ENCODE results near the gene KRTAP10-9. TPM values are rescaled to one million over a fixed set of nuclear protein-coding genes. Genes with fewer than 3 reads are reported as not detected.

The KRTAP10-9 gene
- total RNA-seq, 1 donor from 2014 or later = not detected

DNA sequence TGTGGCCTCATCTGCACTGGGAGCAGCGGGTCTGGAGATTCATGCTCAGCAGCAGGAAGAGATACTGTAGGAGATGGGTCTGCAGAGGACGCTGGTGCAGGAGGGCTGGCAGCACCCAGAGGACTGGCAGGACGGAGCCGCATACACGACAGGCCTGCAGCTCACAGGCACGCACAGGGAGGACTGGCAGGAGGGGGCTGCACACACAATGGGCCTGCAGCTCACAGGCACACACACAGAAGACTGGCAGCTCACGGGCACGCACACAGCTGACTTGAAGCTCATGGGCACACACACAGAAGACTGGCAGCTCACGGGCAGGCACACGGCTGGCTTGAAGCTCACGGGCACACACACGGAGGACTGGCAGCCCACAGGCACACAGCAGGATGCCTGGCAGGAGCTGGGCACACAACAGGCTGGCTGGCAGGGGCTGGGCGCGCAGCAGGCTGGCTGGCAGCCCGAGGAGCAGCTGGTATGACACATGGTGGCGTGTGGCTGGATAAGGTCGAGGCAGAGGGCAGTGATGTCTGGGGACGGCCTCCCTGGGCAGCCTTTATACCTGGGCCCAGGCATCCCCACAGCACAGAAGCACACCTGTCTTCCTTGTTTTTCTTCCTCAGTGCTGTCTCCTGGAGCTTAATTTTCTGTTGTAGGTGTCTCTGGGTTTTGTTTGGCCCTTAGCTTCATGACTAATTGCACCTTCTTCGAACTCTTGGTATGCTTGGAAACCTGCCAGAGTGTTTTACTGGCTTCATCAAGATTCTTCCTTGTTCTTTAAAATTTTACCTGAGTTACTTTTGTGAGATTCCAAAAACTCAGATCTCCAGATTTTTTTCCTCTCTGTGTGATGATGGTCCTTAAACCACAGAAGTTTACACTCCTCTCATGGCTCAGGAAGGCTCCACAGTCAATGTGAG lies 39.8 kb downstream of the KRTAP10-9 start, which contains the start of gene KRTAP12-2:
KRTAP12-2 (minus strand) TSS at position 527 of the 920 bp plus-strand sequence; CDS start at position 486, 41 bp downstream.
- Mint-ChIP-seq H3K9me3 (ENCODE audit: unreplicated experiment) (peaks cover 26% of the 10 kb centered on the region), H3K36me3 (ENCODE audit: low read depth, unreplicated experiment) (no peaks in the 10 kb centered on the region), H3K4me3 (ENCODE audit: unreplicated experiment) (no peak within 1 kb of the TSS), H3K27me3 (ENCODE audit: low read depth, unreplicated experiment) (peaks cover 10% of the 10 kb centered on the region), H3K4me1 (ENCODE audit: low read depth, unreplicated experiment) (no peaks in the 10 kb centered on the region), H3K27ac (ENCODE audit: unreplicated experiment) (no peak within 1 kb of the TSS)
- Histone ChIP-seq H4K20me1 (ENCODE audit: insufficient read depth, low read length) (no peaks in the 10 kb centered on the region), H3K27me3 (ENCODE audit: insufficient read depth, low read length) (no peaks in the 10 kb centered on the region), H3K79me2 (ENCODE audit: insufficient read depth, low read length) (no peaks in the 10 kb centered on the region), H3K36me3 (ENCODE audit: insufficient read depth, low read length) (no peaks in the 10 kb centered on the region), H3K9ac (ENCODE audit: low read length) (no peak within 1 kb of the TSS), H3K9me3 (ENCODE audit: insufficient read depth, low read depth, low read length) (peaks cover 4% of the 10 kb centered on the region), H3K27ac (ENCODE audit: low read depth, low read length) (no peak within 1 kb of the TSS), H2AFZ (ENCODE audit: low read depth, low read length) (no peak within 1 kb of the TSS), H3K4me2 (ENCODE audit: low read length) (no peak within 1 kb of the TSS), H3K4me3 (ENCODE audit: insufficient read depth, low read depth, low read length) (no peak within 1 kb of the TSS), H3K4me1 (ENCODE audit: insufficient read depth, low read length) (no peaks in the 10 kb centered on the region)
- DNase-seq (ENCODE audit: low read depth) = no peak
- no peak for FAIRE-seq
- no peak for TF ChIP-seq EZH2 (IDR thresholded peaks at IDR 0.05; ENCODE audit: insufficient read depth, low read length)
- no peak for TF ChIP-seq CTCF (IDR thresholded peaks at IDR 0.05; ENCODE audit: insufficient read depth, low read depth, low read length)

GRCh38 chr21:44667612-44668011 lies 40.7 kb downstream of the KRTAP10-9 start:
- no peak for FAIRE-seq
- H3K4me1 Mint-ChIP-seq (ENCODE audit: low read depth, unreplicated experiment) = no peaks in the 10 kb centered on the region
- no peak for TF ChIP-seq EZH2 (IDR thresholded peaks at IDR 0.05; ENCODE audit: insufficient read depth, low read length)
- TF ChIP-seq CTCF (IDR thresholded peaks at IDR 0.05; ENCODE audit: insufficient read depth, low read depth, low read length) = no peak

More at GRCh38 chr21:44667612-44668011, 40.7 kb downstream of the KRTAP10-9 start:
- Mint-ChIP-seq H3K36me3 (ENCODE audit: low read depth, unreplicated experiment) (no peaks in the 10 kb centered on the region), H3K27me3 (ENCODE audit: low read depth, unreplicated experiment) (peaks cover 10% of the 10 kb centered on the region), H3K9me3 (ENCODE audit: unreplicated experiment) (peaks cover 27% of the 10 kb centered on the region), H3K4me3 (ENCODE audit: unreplicated experiment) (no peak overlapping the region), H3K27ac (ENCODE audit: unreplicated experiment) (no peak overlapping the region)
- Histone ChIP-seq H3K9ac (ENCODE audit: low read length) (no peak overlapping the region), H3K9me3 (ENCODE audit: insufficient read depth, low read depth, low read length) (peaks cover 4% of the 10 kb centered on the region), H2AFZ (ENCODE audit: low read depth, low read length) (no peak overlapping the region), H3K27me3 (ENCODE audit: insufficient read depth, low read length) (no peaks in the 10 kb centered on the region), H3K4me3 (ENCODE audit: insufficient read depth, low read depth, low read length) (no peak overlapping the region), H3K79me2 (ENCODE audit: insufficient read depth, low read length) (no peaks in the 10 kb centered on the region), H3K27ac (ENCODE audit: low read depth, low read length) (no peak overlapping the region), H3K4me2 (ENCODE audit: low read length) (no peak overlapping the region), H4K20me1 (ENCODE audit: insufficient read depth, low read length) (no peaks in the 10 kb centered on the region), H3K36me3 (ENCODE audit: insufficient read depth, low read length) (no peaks in the 10 kb centered on the region), H3K4me1 (ENCODE audit: insufficient read depth, low read length) (no peaks in the 10 kb centered on the region)
- DNase-seq (ENCODE audit: low read depth) = no peak

Measured in astrocyte (in vitro differentiated cells and primary cell).